Stomach (tissue), 9 donors: Measurements from ENCODE around the gene PPP1R16B. TPM values are rescaled to one million over a fixed set of nuclear protein-coding genes. Genes with fewer than 3 reads are reported as not detected.

Source experiments
- DNase-seq, 2 donors: peaks; one replicate each; pipeline versions ENCODE4 v3.0.0 to v3.0.0-alpha.2; 2013 to 2019
- H3K27ac ChIP-seq, 5 donors: fragments of 200-600 bp in 4 of 5; sonication (generic) in 4 of 5; one replicate each; pipeline ENCODE4 v1.5.1; 2013 to 2019; ENCODE audit warnings: mild to moderate bottlenecking in 1 of 5, moderate library complexity in 1 of 5
- H3K27me3 ChIP-seq, 3 donors: fragments of 200-600 bp; sonication (generic); one replicate each; pipeline ENCODE4 v1.5.1; 2017 to 2019; ENCODE audit warnings: mixed run types in 1 of 3
- H3K36me3 ChIP-seq, 4 donors: fragments of 200-600 bp; sonication (generic); 1 replicate in 3 of 4; 2 replicates in 1 of 4; pipeline ENCODE4 v1.5.1; 2016 to 2019
- H3K4me1 ChIP-seq, 4 donors: fragments of 200-600 bp; sonication (generic); one replicate each; pipeline ENCODE4 v1.5.1; 2016 to 2019
- H3K4me3 ChIP-seq, 4 donors: fragments of 200-600 bp; sonication (generic) in 3 of 4; one replicate each; pipeline ENCODE4 v1.5.1; 2016 to 2019; ENCODE audit warnings: mild to moderate bottlenecking in 1 of 4
- H3K9me3 ChIP-seq, 4 donors: fragments of 200-600 bp; sonication (generic); one replicate each; pipeline ENCODE4 v1.5.1; 2016 to 2019
- CTCF ChIP-seq, 7 experiments: fragments of 450-650 bp in 4 of 7; fragments of 200-600 bp in 3 of 7; sonication (generic) in 3 of 7; IDR thresholded peaks; one replicate each; pipeline ENCODE4 v1.5.1; 2016 to 2019; ENCODE audit warnings: antibody characterized with exemption in 7 of 7, control low read depth in 2 of 7, mild to moderate bottlenecking in 1 of 7
- EP300 ChIP-seq: sonication (generic); formaldehyde crosslinking; IDR thresholded peaks from one replicate; pipeline ENCODE4 v1.6.1; 2017; ENCODE audit warnings: antibody characterized with exemption
- POLR2A ChIP-seq, 4 donors: fragments of 450-650 bp; IDR thresholded peaks; one replicate each; pipeline ENCODE4 v1.6.1; 2016; ENCODE audit warnings: antibody characterized with exemption in 4 of 4, control low read depth in 2 of 4, mild to moderate bottlenecking in 1 of 4, moderate library complexity in 1 of 4
- POLR2AphosphoS5 ChIP-seq, 3 donors: sonication (generic); formaldehyde crosslinking; IDR thresholded peaks; one replicate each; pipeline ENCODE4 v1.6.1; 2016; ENCODE audit warnings: antibody characterized with exemption in 3 of 3
- WGBS, 5 donors: extraction: QIAGEN DNeasy Blood & Tissue Kit in 3 of 5; methylation state at CpG; one replicate each; pipeline versions ENCODE4 v1.1.5 to v1.1.7; 2013 to 2018; 5-methylcytosine and 5-hydroxymethylcytosine counted together
- intact Hi-C: fragments of 100-400 bp; cut with DNase I; formaldehyde crosslinking; loops from one replicate; pipeline ENCODE4 v1.15.1; 2023; ENCODE audit warnings: low total_unique reads
- polyA plus RNA-seq, 3 donors: library from polyadenylated mRNA; stranded (reverse); fragments of 200-250 nt; gene quantifications; one replicate each; pipeline ENCODE4 v1.2.3, GENCODE V29; 2013
- total RNA-seq, 5 donors: library from RNA; depleted of rRNA; stranded (reverse); fragments of >200 nt; gene quantifications; one replicate each; pipeline versions ENCODE4 v1.1.0 to v1.2.3, GENCODE V29; 2014 to 2016
- donor health status: healthy with polysubstance abuse.
- donor health status: Bipolar disorder and iron deficiency.
- donor health status: healthy.

Gene PPP1R16B
- total and polyA plus RNA-seq, 8 donors = 1.2 to 18.7 (median 6.2) TPM

GRCh38 chr20:38883081-38883980 is 77.8 kb downstream of the PPP1R16B start:
- Histone ChIP-seq H3K27me3 (peaks cover 0 to 59% (median 4%) of the 10 kb centered on the region in 3 donors), H3K4me3 (no peak overlapping the region), H3K36me3 (no peaks in the 10 kb centered on the region), H3K27ac (no peak overlapping the region), H3K9me3 (no peaks in the 10 kb centered on the region), H3K4me1 (peaks cover 0 to 6% (median 0%) of the 10 kb centered on the region in 4 donors)
- TF ChIP-seq EP300 (no peak), POLR2AphosphoS5 (IDR thresholded peaks at IDR 0.05) (no peak), POLR2A (IDR thresholded peaks at IDR 0.05) (no peak), CTCF (IDR thresholded peaks at IDR 0.05) (no peak)
- peak in 1 of 2 donors; percentile 62 for DNase-seq
- intact Hi-C loops = no loop called here
- WGBS, 5 donors = 36 to 55% (median 52%) methylated on average over 17 to 20 of the region's 20 CpGs

GRCh38 chr20:38883981-38884733 is 78.7 kb downstream of the PPP1R16B start:
- H3K36me3 ChIP-seq = no peaks in the 10 kb centered on the region
- no peaks in the 10 kb centered on the region for H3K9me3 ChIP-seq
- H3K4me1 ChIP-seq = peaks cover 0 to 6% (median 0%) of the 10 kb centered on the region in 4 donors
- no peak overlapping the region for H3K27ac ChIP-seq
- no peak for TF ChIP-seq POLR2AphosphoS5 (IDR thresholded peaks at IDR 0.05)
- no peak for TF ChIP-seq EP300
- no peak for TF ChIP-seq CTCF (IDR thresholded peaks at IDR 0.05)
- no peak for TF ChIP-seq POLR2A (IDR thresholded peaks at IDR 0.05)
- H3K27me3 ChIP-seq = peaks cover 0 to 58% (median 0%) of the 10 kb centered on the region in 3 donors
- no peak for DNase-seq
- intact Hi-C loops = no loop called here
- no peak overlapping the region for H3K4me3 ChIP-seq
- 83 to 92% (median 86%) methylated on average over 10 to 13 of the region's 13 CpGs for WGBS, 5 donors

GRCh38 chr20:38885357-38885756 is 79.9 kb downstream of the PPP1R16B start:
- H3K27ac ChIP-seq = no peak overlapping the region
- intact Hi-C loops = no loop called here
- 66 to 81% (median 74%) methylated on average over 6 of the region's 6 CpGs for WGBS, 5 donors
- H3K4me1 ChIP-seq = peaks cover 0 to 6% (median 0%) of the 10 kb centered on the region in 4 donors
- peaks cover 0 to 55% (median 0%) of the 10 kb centered on the region in 3 donors for H3K27me3 ChIP-seq
- H3K4me3 ChIP-seq = no peak overlapping the region
- no peaks in the 10 kb centered on the region for H3K9me3 ChIP-seq
- no peak for DNase-seq
- TF ChIP-seq EP300 = no peak
- TF ChIP-seq POLR2A (IDR thresholded peaks at IDR 0.05) = no peak
- TF ChIP-seq POLR2AphosphoS5 (IDR thresholded peaks at IDR 0.05) = no peak
- no peak for TF ChIP-seq CTCF (IDR thresholded peaks at IDR 0.05)
- no peaks in the 10 kb centered on the region for H3K36me3 ChIP-seq

- Histone ChIP-seq H3K27me3 (peaks cover 0 to 44% (median 0%) of the 10 kb centered on the region in 3 donors), H3K4me3 (no peak overlapping the region), H3K4me1 (peaks cover 0 to 3% (median 2%) of the 10 kb centered on the region in 4 donors), H3K9me3 (no peaks in the 10 kb centered on the region), H3K36me3 (no peaks in the 10 kb centered on the region), H3K27ac (no peak overlapping the region)
- 54 to 70% (median 63%) methylated on average over 11 to 13 of the region's 13 CpGs for WGBS, 5 donors
- intact Hi-C loops = no loop called here
- DNase-seq = no peak
- TF ChIP-seq CTCF (IDR thresholded peaks at IDR 0.05) (no peak), POLR2AphosphoS5 (IDR thresholded peaks at IDR 0.05) (no peak), POLR2A (IDR thresholded peaks at IDR 0.05) (no peak), EP300 (no peak)
Measured at GRCh38 chr20:38888059-38888831, 82.7 kb downstream of the PPP1R16B start.
